ENCODE measurements around the gene MARCO.

- TF ChIP-seq YY1 (IDR thresholded peaks at IDR 0.05; ENCODE audit: insufficient read depth, insufficient read length) (no peak), SUZ12 (IDR thresholded peaks at IDR 0.05; ENCODE audit: extremely low read depth, insufficient read depth, insufficient read length) (no peak), ZNF274 (IDR thresholded peaks at IDR 0.05; ENCODE audit: low read depth, low read length) (no peak)
Measured at GRCh38 chr2:118991554-118991953, 49.6 kb downstream of the MARCO start.

Data from NT2/D1 (cell line).